Neural progenitor cell (in vitro differentiated cells): Measurements from ENCODE around the gene KRTAP12-1.

ENCODE experiments used
- CTCF ChIP-seq: fragments of 200-600 bp; sonication (generic); IDR thresholded peaks from 2 replicates; pipeline ENCODE4 v1.5.1; 2017; ENCODE audit warnings: antibody characterized with exemption, mild to moderate bottlenecking
- EZH2phosphoT487 ChIP-seq: fragments of 200-600 bp; sonication (generic); IDR thresholded peaks from 2 replicates; pipeline ENCODE4 v1.6.1; 2017; ENCODE audit warnings: antibody characterized with exemption

GRCh38 chr21:44713130-44713529 lies 31.2 kb upstream of the KRTAP12-1 start:
- TF ChIP-seq CTCF (no peak), EZH2phosphoT487 (no peak)
